Naive thymus-derived CD8-positive, alpha-beta T cell (primary cell): ENCODE results near the gene SDHAF1. TPM values are rescaled to one million over a fixed set of nuclear protein-coding genes. Genes with fewer than 3 reads are reported as not detected.

Experiments
- polyA plus RNA-seq, 3 donors: library from polyadenylated mRNA; unstranded; fragments of 300-500 nt; fragmentation: Illumina TruSeq; gene quantifications; one replicate each; pipeline ENCODE4 v1.2.3, GENCODE V29; 2021
- total RNA-seq, 8 experiments: library from RNA in 2 of 8; stranded (reverse) in 2 of 8; gene quantifications; one replicate each; pipeline ENCODE4 v1.2.3 and lab custom pipeline; 2021 to 2026

SDHAF1 gene
- total and polyA plus RNA-seq, 5 experiments from 2014 or later: 19.4 to 50.9 (median 31.9) TPM

Other genes with a start within 250 kb of the SDHAF1 start
- 10 to 100 TPM; 52.7 to 53.1 TPM for gene U2AF1L4, start 249.8 kb upstream of the SDHAF1 start, total RNA-seq
- gene U2AF1L4, start 249.8 kb upstream of the SDHAF1 start, polyA plus RNA-seq: 10 to 100 TPM; 43.1 to 93.1 (median 76.6) TPM
- 10 to 100 TPM; 23.0 to 26.2 TPM for gene PSENEN, start 249.5 kb upstream of the SDHAF1 start, total RNA-seq
- 10 to 100 TPM; 68.7 to 76.5 (median 71.2) TPM for gene PSENEN, start 249.5 kb upstream of the SDHAF1 start, polyA plus RNA-seq
- gene LIN37, start 246.6 kb upstream of the SDHAF1 start, total RNA-seq: 10 to 100 TPM; 14.0 to 16.6 TPM
- 10 to 100 TPM in 1 of 3 donors, 1 to 10 TPM in 2; 5.4 to 15.5 (median 8.1) TPM for gene LIN37, start 246.6 kb upstream of the SDHAF1 start, polyA plus RNA-seq
- not detected for gene HSPB6, start 238.2 kb upstream of the SDHAF1 start, total RNA-seq
- not detected for gene HSPB6, start 238.2 kb upstream of the SDHAF1 start, polyA plus RNA-seq
- 10 to 100 TPM; 42.0 to 43.5 TPM for gene PROSER3, start 237.0 kb upstream of the SDHAF1 start, total RNA-seq
- gene PROSER3, start 237.0 kb upstream of the SDHAF1 start, polyA plus RNA-seq: 1 to 10 TPM; 3.4 to 7.4 (median 5.8) TPM
- 10 to 100 TPM in 1 of 2 experiments, 1 to 10 TPM in 1; 8.7 to 11.1 TPM for gene ARHGAP33, start 219.6 kb upstream of the SDHAF1 start, total RNA-seq
- gene ARHGAP33, start 219.6 kb upstream of the SDHAF1 start, polyA plus RNA-seq: under 1 TPM in 1 of 3 donors, not detected in 2; 0.13 TPM
- not detected for gene PRODH2, start 182.3 kb upstream of the SDHAF1 start, total RNA-seq
- not detected for gene PRODH2, start 182.3 kb upstream of the SDHAF1 start, polyA plus RNA-seq
- gene NPHS1, start 142.7 kb upstream of the SDHAF1 start, total RNA-seq: under 1 TPM in 1 of 2 experiments, not detected in 1; 0.27 TPM
- gene NPHS1, start 142.7 kb upstream of the SDHAF1 start, polyA plus RNA-seq: under 1 TPM in 1 of 3 donors, not detected in 2; 0.50 TPM
- under 1 TPM; 0.96 to 0.99 TPM for gene KIRREL2, start 138.3 kb upstream of the SDHAF1 start, total RNA-seq
- gene KIRREL2, start 138.3 kb upstream of the SDHAF1 start, polyA plus RNA-seq: under 1 TPM; 0.16 to 0.77 (median 0.35) TPM
- gene APLP1, start 126.6 kb upstream of the SDHAF1 start, total RNA-seq: not detected
- not detected for gene APLP1, start 126.6 kb upstream of the SDHAF1 start, polyA plus RNA-seq
- gene NFKBID, start 94.6 kb upstream of the SDHAF1 start, total RNA-seq: 10 to 100 TPM; 42.7 to 48.7 TPM
- gene NFKBID, start 94.6 kb upstream of the SDHAF1 start, polyA plus RNA-seq: 1 to 10 TPM; 1.2 to 2.8 (median 2.5) TPM
- gene HCST, start 92.7 kb upstream of the SDHAF1 start, total RNA-seq: 10 to 100 TPM; 85.7 to 87.7 TPM
- 1,000 to 10,000 TPM; 1,254 to 1,751 (median 1,469) TPM for gene HCST, start 92.7 kb upstream of the SDHAF1 start, polyA plus RNA-seq
- 1 to 10 TPM; 3.1 to 5.8 TPM for gene TYROBP, start 86.9 kb upstream of the SDHAF1 start, total RNA-seq
- 10 to 100 TPM in 1 of 3 donors, 1 to 10 TPM in 2; 4.4 to 72.6 (median 5.6) TPM for gene TYROBP, start 86.9 kb upstream of the SDHAF1 start, polyA plus RNA-seq
- gene LRFN3, start 58.8 kb upstream of the SDHAF1 start, total RNA-seq: 10 to 100 TPM; 11.2 to 11.4 TPM
- gene LRFN3, start 58.8 kb upstream of the SDHAF1 start, polyA plus RNA-seq: 1 to 10 TPM in 2 of 3 donors, under 1 TPM in 1; 0.62 to 1.4 (median 1.1) TPM
- gene SYNE4, start 13.6 kb downstream of the SDHAF1 start, total RNA-seq: 1 to 10 TPM; 3.5 to 4.7 TPM
- under 1 TPM in 1 of 3 donors, not detected in 2; 0.19 TPM for gene SYNE4, start 13.6 kb downstream of the SDHAF1 start, polyA plus RNA-seq
- gene ALKBH6, start 19.0 kb downstream of the SDHAF1 start, total RNA-seq: 10 to 100 TPM; 58.1 to 65.5 TPM
- gene ALKBH6, start 19.0 kb downstream of the SDHAF1 start, polyA plus RNA-seq: 10 to 100 TPM; 18.7 to 25.6 (median 21.9) TPM
- gene CLIP3, start 37.7 kb downstream of the SDHAF1 start, total RNA-seq: 1 to 10 TPM; 1.3 to 1.7 TPM
- gene CLIP3, start 37.7 kb downstream of the SDHAF1 start, polyA plus RNA-seq: 1 to 10 TPM in 2 of 3 donors, not detected in 1; 1.4 to 2.6 TPM
- 1 to 10 TPM; 3.6 to 4.6 TPM for gene THAP8, start 59.1 kb downstream of the SDHAF1 start, total RNA-seq
- 1 to 10 TPM; 2.4 to 7.2 (median 5.3) TPM for gene THAP8, start 59.1 kb downstream of the SDHAF1 start, polyA plus RNA-seq
- gene WDR62, start 59.7 kb downstream of the SDHAF1 start, total RNA-seq: 1 to 10 TPM; 2.0 to 2.5 TPM
- gene WDR62, start 59.7 kb downstream of the SDHAF1 start, polyA plus RNA-seq: under 1 TPM in 2 of 3 donors, not detected in 1; 0.13 to 0.23 TPM
- gene OVOL3, start 116.0 kb downstream of the SDHAF1 start, total RNA-seq: not detected
- not detected for gene OVOL3, start 116.0 kb downstream of the SDHAF1 start, polyA plus RNA-seq
- gene POLR2I, start 119.7 kb downstream of the SDHAF1 start, total RNA-seq: 10 to 100 TPM; 37.2 to 48.8 TPM
- gene POLR2I, start 119.7 kb downstream of the SDHAF1 start, polyA plus RNA-seq: 100 to 1,000 TPM; 124 to 168 (median 149) TPM
- gene TBCB, start 120.3 kb downstream of the SDHAF1 start, total RNA-seq: 100 to 1,000 TPM; 111 to 120 TPM
- gene TBCB, start 120.3 kb downstream of the SDHAF1 start, polyA plus RNA-seq: 100 to 1,000 TPM; 169 to 208 (median 179) TPM
- 100 to 1,000 TPM; 228 to 239 TPM for gene CAPNS1, start 144.9 kb downstream of the SDHAF1 start, total RNA-seq
- 100 to 1,000 TPM in 1 of 3 donors, 10 to 100 TPM in 2; 93.4 to 137 (median 100.0) TPM for gene CAPNS1, start 144.9 kb downstream of the SDHAF1 start, polyA plus RNA-seq
- not detected for gene COX7A1, start 157.3 kb downstream of the SDHAF1 start, total RNA-seq
- not detected for gene COX7A1, start 157.3 kb downstream of the SDHAF1 start, polyA plus RNA-seq
- 1 to 10 TPM; 7.2 to 9.4 TPM for gene ZNF565, start 219.5 kb downstream of the SDHAF1 start, total RNA-seq
- gene ZNF565, start 219.5 kb downstream of the SDHAF1 start, polyA plus RNA-seq: 1 to 10 TPM; 1.7 to 4.8 (median 2.5) TPM
- 10 to 100 TPM; 71.8 to 86.0 TPM for gene ZNF146, start 219.9 kb downstream of the SDHAF1 start, total RNA-seq
- 10 to 100 TPM; 51.4 to 88.6 (median 67.9) TPM for gene ZNF146, start 219.9 kb downstream of the SDHAF1 start, polyA plus RNA-seq